VCaP (cell line): ENCODE measurements around the gene GPR132.
"Not testable (repeated sequence)": the region's sequence is repeated elsewhere in the genome, so short reads cannot be mapped to it uniquely, and the experiment has no call there.

ENCODE experiments used
- H3K27ac ChIP-seq: fragments of 450-650 bp; 2 replicates; pipeline ENCODE4 v1.5.1; 2017
- TF ChIP-seq, protein P1 (sequence below): fragments of 450-650 bp; conservative IDR thresholded peaks from 2 replicates; pipeline ENCODE4 v1.5.1; 2017; ENCODE audit warnings: mild to moderate bottlenecking, moderate library complexity

GPR132 gene

DNA sequence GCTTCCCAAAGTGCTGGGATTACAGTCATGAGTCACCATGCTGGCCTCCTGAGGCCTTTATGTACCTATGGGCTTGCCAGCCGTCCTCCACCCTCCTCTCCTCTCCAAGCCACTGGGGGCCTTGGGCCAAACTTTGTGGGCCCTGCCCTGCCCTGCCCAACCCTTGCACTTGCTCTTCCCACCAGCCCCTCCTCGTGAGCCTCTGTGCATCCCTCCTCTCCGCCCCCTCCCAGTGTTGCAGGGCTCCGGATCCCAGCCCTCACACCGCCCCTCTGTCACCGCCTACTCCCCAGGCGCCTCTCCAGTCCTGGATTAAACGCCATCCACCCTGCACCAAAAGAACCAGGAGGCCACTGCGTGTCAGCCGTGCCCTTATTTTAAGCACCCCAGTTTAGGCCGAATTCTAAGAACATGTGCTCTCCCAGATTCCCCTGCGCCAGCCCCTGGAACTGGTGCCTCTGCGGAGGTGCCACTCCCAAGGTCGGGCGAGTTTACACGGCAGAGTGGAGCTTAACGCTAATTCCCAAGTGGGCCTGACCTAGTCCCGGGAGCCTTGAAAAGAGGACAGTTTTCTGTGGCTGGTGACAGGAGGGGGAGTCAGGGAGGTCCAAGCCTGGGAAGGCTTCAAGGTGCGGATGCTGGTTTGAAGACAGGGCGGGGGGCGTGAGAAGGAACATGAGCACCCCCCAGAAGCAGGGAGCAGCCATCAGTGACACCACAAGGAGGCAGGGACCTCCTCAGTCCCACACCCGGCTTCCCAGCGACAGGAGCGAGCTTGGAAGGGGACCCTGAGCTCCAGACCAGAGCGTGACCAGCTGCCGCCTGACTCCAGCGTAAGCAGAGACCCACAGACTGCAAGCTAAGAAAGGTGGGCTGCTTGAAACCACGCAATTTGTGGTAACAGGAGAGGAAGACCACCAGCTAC, 23.1 kb downstream of the GPR132 start:
- TF ChIP-seq, protein P1, sequence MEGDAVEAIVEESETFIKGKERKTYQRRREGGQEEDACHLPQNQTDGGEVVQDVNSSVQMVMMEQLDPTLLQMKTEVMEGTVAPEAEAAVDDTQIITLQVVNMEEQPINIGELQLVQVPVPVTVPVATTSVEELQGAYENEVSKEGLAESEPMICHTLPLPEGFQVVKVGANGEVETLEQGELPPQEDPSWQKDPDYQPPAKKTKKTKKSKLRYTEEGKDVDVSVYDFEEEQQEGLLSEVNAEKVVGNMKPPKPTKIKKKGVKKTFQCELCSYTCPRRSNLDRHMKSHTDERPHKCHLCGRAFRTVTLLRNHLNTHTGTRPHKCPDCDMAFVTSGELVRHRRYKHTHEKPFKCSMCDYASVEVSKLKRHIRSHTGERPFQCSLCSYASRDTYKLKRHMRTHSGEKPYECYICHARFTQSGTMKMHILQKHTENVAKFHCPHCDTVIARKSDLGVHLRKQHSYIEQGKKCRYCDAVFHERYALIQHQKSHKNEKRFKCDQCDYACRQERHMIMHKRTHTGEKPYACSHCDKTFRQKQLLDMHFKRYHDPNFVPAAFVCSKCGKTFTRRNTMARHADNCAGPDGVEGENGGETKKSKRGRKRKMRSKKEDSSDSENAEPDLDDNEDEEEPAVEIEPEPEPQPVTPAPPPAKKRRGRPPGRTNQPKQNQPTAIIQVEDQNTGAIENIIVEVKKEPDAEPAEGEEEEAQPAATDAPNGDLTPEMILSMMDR, result no peak
- H3K27ac ChIP-seq, result no peak overlapping the region

DNA sequence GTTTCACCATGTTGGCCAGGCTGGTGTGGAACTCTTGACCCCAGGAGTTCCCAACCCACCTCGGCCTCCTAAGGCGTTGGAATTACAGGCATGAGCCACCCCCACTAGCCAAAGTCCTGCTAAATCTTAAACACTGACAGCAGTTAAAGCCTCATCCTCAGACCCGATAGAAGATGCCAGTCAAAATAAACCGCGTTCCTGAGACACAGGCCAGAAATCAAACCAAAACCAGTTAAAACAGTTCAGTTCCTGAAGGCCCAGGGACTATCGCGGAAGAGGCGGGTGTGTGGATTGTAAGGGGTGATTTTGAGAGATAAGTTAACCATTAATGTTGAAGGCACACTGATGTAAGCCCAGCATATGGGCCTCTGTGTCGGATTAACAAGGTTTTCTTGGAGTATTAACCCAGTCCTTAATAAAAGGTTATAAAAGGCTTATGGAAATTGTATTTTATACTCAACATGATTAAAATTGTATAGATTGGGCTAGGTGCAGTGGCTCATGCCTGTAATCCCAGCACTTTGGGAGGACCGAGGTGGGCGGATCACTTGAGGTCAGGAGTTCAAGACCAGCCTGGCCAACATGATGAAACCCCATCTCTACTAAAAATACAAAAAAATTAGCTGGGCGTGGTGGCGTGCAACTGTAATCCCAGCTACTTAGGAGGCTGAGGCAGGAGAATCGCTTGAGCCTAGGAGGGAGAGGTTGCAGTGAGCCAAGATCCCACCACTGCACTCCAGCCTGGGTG, 25.6 kb downstream of the GPR132 start:
- no peak overlapping the region for H3K27ac ChIP-seq
- TF ChIP-seq, protein P1, result no peak

DNA sequence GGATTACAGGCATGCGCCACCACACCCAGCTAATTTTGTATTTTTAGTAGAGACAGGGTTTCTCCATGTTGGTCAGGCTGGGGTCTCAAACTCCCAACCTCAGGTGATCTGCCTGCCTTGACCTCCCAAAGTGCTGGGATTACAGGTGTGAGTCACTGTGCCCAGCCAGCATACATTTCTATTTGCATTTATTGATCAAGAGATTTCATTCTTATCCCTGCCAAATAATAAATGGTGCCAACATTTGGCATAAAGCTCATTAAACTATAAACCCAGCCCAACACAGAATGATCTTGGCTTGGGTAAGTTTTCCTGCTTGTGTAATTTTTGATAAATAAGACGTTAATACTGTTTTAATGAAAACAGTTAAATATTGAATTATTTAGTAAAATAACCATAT, 29.6 kb downstream of the GPR132 start:
- H3K27ac ChIP-seq, result not testable (repeated sequence)

DNA sequence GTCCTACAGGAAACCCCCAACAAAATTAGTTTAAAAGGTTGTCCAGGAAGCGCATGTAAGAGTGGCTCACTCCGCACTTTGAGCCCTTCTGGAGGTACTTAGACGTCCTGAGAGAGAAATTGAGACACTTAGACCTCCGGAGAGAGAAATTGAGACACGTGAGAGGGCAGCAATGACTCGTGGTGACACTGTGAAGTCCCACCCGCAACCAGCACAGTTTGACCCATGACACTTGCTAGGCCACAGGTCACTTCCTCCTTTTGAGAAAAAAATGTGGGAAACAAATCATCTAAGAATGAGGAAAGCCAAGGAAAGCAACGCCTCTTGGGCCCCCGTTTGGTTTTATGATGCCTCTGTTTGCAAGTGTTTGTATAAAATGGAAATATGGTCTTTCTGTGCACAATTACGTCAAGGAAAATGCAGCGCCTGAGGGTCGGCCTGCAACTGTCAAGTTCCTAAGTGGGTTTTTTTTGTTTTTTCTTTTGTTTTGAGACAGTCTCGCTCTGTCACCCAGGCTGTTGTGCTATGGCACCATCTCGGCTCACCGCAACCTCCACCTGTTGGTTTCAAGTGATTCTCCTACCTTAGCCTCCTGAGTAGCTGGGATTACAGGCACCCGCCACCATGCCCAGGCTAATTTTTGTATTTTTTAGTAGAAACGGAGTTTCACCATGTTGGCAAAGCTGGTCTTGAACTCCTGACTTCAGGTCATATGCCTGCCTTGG, 30.8 kb downstream of the GPR132 start:
- H3K27ac ChIP-seq, result no peak overlapping the region

DNA sequence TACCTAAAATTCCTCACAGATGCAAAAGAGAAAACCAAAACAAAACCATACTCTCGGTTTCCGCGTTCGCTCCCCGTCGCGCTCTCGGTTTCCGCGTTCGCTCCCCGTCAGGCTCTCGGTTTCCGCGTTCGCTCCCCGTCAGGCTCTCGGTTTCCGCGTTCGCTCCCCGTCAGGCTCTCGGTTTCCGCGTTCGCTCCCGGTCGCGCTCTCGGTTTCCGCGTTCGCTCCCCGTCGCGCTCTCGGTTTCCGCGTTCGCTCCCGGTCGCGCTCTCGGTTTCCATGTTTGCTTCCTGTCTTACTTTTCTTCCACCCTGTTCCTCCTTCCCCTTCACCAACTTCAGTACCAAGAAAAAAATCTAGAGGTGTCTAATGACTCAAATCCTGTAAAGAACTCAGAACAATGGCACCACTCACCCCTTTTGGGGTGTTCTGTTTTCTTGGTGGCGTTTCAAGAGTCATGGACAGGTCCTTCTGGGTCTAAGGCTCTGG, 31.8 kb downstream of the GPR132 start:
- not testable (repeated sequence) for H3K27ac ChIP-seq

More for the DNA sequence above, 30.8 kb downstream of the GPR132 start:
- TF ChIP-seq, protein P1, result no peak

DNA sequence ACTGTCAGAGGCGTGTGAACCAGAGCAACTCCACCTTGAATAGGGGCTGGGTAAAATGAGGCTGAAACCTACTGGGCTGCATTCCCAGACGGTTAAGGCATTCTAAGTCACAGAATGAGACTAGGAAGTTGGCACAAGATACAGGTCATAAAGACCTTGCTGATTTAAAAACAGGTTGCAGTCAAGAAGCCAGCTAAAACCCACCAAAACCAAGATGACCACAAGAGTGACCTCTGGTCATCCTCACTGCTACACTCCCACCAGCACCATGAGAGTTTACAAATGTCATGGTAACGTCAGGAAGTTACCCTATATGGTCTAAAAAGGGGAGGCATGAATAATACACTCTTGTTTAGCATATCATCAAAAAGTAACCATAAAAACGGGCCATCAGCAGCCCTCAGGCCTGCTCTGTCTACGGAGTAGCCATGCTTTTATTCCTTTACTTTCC, 32.8 kb downstream of the GPR132 start:
- not testable (repeated sequence) for H3K27ac ChIP-seq

DNA sequence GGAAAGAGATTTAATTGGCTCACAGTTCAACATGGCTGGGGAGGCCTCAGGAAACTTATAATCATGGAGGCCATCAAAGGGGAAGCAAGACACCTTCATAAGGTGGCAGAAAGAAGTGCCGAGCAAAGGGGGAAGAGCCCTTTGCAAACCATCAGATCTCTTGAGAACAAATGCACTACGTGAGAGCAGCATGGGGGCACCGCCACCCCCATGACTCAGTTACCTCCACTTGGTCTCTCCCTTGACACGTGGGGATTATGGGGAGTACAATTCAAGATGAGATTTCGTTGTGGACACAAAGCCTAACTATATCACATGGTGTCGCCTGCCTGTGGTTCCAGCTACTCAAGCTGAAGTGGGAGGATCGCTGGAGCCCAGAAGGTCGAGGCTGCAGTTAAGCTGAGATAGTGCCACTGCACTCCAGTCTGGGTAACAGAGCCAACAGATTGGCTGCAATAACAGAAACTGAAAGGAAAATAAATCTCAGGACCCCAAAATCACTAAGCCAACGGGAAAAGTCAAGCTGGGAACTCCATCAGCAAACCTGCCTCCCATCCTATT, 34.3 kb downstream of the GPR132 start:
- TF ChIP-seq, protein P1, result no peak
- H3K27ac ChIP-seq, result no peak overlapping the region

DNA sequence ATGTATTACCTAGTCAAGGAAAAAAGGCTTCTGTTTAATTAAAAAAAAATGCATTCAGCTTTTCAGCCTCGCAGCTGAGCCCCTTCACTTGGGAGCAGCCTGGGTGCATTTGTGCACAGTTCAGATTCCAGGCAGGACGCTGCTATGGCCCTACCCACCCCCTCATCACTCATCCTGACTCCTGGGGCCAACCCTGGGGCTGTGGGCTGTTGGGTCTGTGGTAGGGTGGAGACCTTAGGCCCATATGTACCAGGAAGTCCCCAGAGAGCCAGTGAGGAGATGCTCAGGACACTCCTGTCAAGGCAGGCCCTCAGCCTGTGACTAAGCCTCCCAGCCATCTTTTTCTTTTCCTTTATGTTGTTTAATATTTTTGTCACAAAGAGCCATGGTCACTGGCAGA, 35.0 kb downstream of the GPR132 start:
- H3K27ac ChIP-seq, result no peak overlapping the region
- TF ChIP-seq, protein P1, result no peak
